Endothelial cell of umbilical vein (primary cell): ENCODE measurements around the gene PCGF2. TPM values are rescaled to one million over a fixed set of nuclear protein-coding genes. Genes with fewer than 3 reads are reported as not detected.

Source experiments
- BruUV-seq: library from RNA; stranded (reverse); fragments of 400-500 nt; replicated peaks from 2 replicates; lab custom pipeline; 2021; lab: Mats Ljungman, UMichigan
- CTCF ChIA-PET: fragments of 300-600, 350-600 bp; sonication (Branson Sonifier 250); formaldehyde crosslinking; loops from one replicate; lab custom pipeline; 2021; ENCODE audit warnings: antibody characterized with exemption, inconsistent platforms; lab: Charles Lee
- POLR2A ChIA-PET: fragments of 300-600, 350-600 bp; sonication (Branson Sonifier 250); formaldehyde crosslinking; loops from one replicate; lab custom pipeline; 2021; ENCODE audit warnings: antibody characterized with exemption, inconsistent platforms; lab: Charles Lee
- DNase-seq: peaks from one replicate; pipeline ENCODE4 v3.0.0-alpha.2; 2011; ENCODE audit warnings: low read depth, low spot score
- FAIRE-seq: peaks from 2 replicates; lab custom pipeline; 2011; peaks lifted over from hg19 to GRCh38; lab: Jason Lieb, UNC
- H2AFZ ChIP-seq: 2 replicates; pipeline ENCODE4 v1.6.0; 2012; ENCODE audit warnings: low read depth, low read length, control low read depth, inconsistent platforms
- H3K27ac ChIP-seq: 2 replicates; pipeline ENCODE4 v1.5.1; 2011; ENCODE audit warnings: low read depth, mild to moderate bottlenecking, control low read depth, low read length, moderate library complexity; ENCODE audit not compliant: insufficient read depth
- H3K27me3 ChIP-seq, 2 experiments: 2 replicates each; pipeline versions ENCODE4 v1.6.0 to v1.6.1; 2011; ENCODE audit warnings: low read length in 2 of 2, mixed read lengths in 1 of 2; ENCODE audit not compliant: control insufficient read depth in 2 of 2, insufficient read depth in 2 of 2
- H3K36me3 ChIP-seq, 2 experiments: 2 replicates in 1 of 2; 3 replicates in 1 of 2; pipeline ENCODE4 v1.5.1; 2011; ENCODE audit warnings: low read length in 2 of 2, mild to moderate bottlenecking in 1 of 2, moderate library complexity in 1 of 2; ENCODE audit not compliant: control insufficient read depth in 2 of 2, insufficient read depth in 2 of 2; ENCODE audit errors: extremely low read depth in 1 of 2
- H3K4me1 ChIP-seq: 3 replicates; pipeline ENCODE4 v1.5.1; 2011; ENCODE audit warnings: mild to moderate bottlenecking, low read length; ENCODE audit not compliant: control insufficient read depth, insufficient read depth; ENCODE audit errors: extremely low read depth
- H3K4me2 ChIP-seq: 2 replicates; pipeline ENCODE4 v1.6.1; 2011; ENCODE audit warnings: low read length, control low read depth, mixed read lengths; ENCODE audit not compliant: insufficient read depth
- H3K4me3 ChIP-seq, 3 experiments: fragments of 200-600 bp in 1 of 3; sonication (generic), shearing (Covaris generic) in 1 of 3; replicated peaks in 1 of 3; 2 replicates each; pipeline ENCODE4 v1.5.1; 2011 to 2016; ENCODE audit warnings: control low read depth in 3 of 3, low read length in 3 of 3, mild to moderate bottlenecking in 2 of 3, inconsistent platforms in 1 of 3, low read depth in 1 of 3, moderate library complexity in 1 of 3; ENCODE audit not compliant: insufficient read depth in 1 of 3
- H3K79me2 ChIP-seq: 2 replicates; pipeline ENCODE4 v1.6.0; 2012; ENCODE audit warnings: low read length, inconsistent platforms; ENCODE audit not compliant: control insufficient read depth, insufficient read depth
- H3K9ac ChIP-seq: replicated peaks from 2 replicates; pipeline ENCODE3; 2011; ENCODE audit warnings: low read length, control low read depth; ENCODE audit not compliant: insufficient read depth; ENCODE audit errors: extremely low read depth
- H3K9me1 ChIP-seq: replicated peaks from 3 replicates; pipeline ENCODE4 v1.6.0; 2011; ENCODE audit warnings: mild to moderate bottlenecking, low read length; ENCODE audit not compliant: control insufficient read depth, insufficient read depth; ENCODE audit errors: extremely low read depth
- H3K9me3 ChIP-seq: replicated peaks from 2 replicates; pipeline ENCODE4 v1.5.1; 2012; ENCODE audit warnings: low read length, inconsistent platforms; ENCODE audit not compliant: control insufficient read depth, insufficient read depth
- H4K20me1 ChIP-seq: replicated peaks from 2 replicates; pipeline ENCODE3; 2011; ENCODE audit warnings: mild to moderate bottlenecking, low read length; ENCODE audit not compliant: control insufficient read depth, insufficient read depth; ENCODE audit errors: extremely low read depth
- EZH2 ChIP-seq: IDR thresholded peaks from 2 replicates; pipeline ENCODE4 v1.6.1; 2012; ENCODE audit warnings: borderline replicate concordance, low read depth, mild to moderate bottlenecking, moderate library complexity, low read length, inconsistent platforms; ENCODE audit not compliant: severe bottlenecking
- FOS ChIP-seq: IDR thresholded peaks from 2 replicates; pipeline ENCODE4 v1.6.1; 2011; ENCODE audit warnings: mild to moderate bottlenecking, low read length, moderate library complexity, borderline replicate concordance; ENCODE audit not compliant: insufficient read depth
- GATA2 ChIP-seq: IDR thresholded peaks from 2 replicates; pipeline ENCODE4 v1.7.0; 2011; ENCODE audit warnings: low read depth, mild to moderate bottlenecking, moderate library complexity, mixed read lengths, low read length; ENCODE audit not compliant: insufficient read length, insufficient read depth
- MAX ChIP-seq: IDR thresholded peaks from 2 replicates; pipeline ENCODE4 v1.6.1; 2011; ENCODE audit not compliant: insufficient read depth, insufficient read length
- POLR2A ChIP-seq: IDR thresholded peaks from 2 replicates; pipeline ENCODE4 v1.6.1; 2012; ENCODE audit warnings: low read depth, mild to moderate bottlenecking, control low read depth, low read length
- dilution Hi-C: fragments of 300-500 bp; cut with MboI; formaldehyde crosslinking; loops from one replicate; pipeline ENCODE4 v1.15.0; 2019; ENCODE audit warnings: low sequenced_read_pairs; ENCODE audit not compliant: extremely low pct_ligation_motif_present
- intact Hi-C: fragments of 100-400 bp; cut with micrococcal nuclease; formaldehyde crosslinking; loops from one replicate; pipeline ENCODE4 v1.10.0; 2022
- polyA plus RNA-seq, 4 experiments: library from polyadenylated mRNA; depleted of rRNA in 3 of 4; stranded (reverse) in 3 of 4; unstranded in 1 of 4; fragments of >200 nt; gene quantifications; 2 replicates each; pipeline versions ENCODE4 v1.2.1 to v1.2.3, GENCODE V29; 2011 to 2012; ENCODE audit warnings: missing spikeins in 1 of 4
- total RNA-seq: library from RNA; stranded (reverse); gene quantifications from 2 replicates; pipeline ENCODE4 v1.2.3, GENCODE V29; 2021

Gene PCGF2
- total and polyA plus RNA-seq, 2 donors (not counting 3 experiments of a cell fraction or from before 2014, with no cell fraction given): 39.8 to 78.4 TPM

GRCh38 chr17:38710604-38710962 lies 37.6 kb downstream of the PCGF2 start:
- no peaks in the 10 kb centered on the region for H4K20me1 ChIP-seq
- CTCF ChIA-PET: interaction anchor here (0.6 to 2.1 kb wide), 5 partner anchors 12 to 34 kb away, joined by 3 to 10 read pairs (median 3); no protein-coding TSS in a partner anchor
- no peaks in the 10 kb centered on the region for H3K9me3 ChIP-seq
- H3K4me3 ChIP-seq: no peak overlapping the region
- dilution Hi-C loops (no loop called here), intact Hi-C loops (no loop called here)
- H3K4me1 ChIP-seq: peaks cover 12% of the 10 kb centered on the region
- TF ChIP-seq EZH2 (no peak), POLR2A (no peak)
- H2AFZ ChIP-seq: no peak overlapping the region
- DNase-seq (no peak), FAIRE-seq (no peak)
- POLR2A ChIA-PET: no interaction called here
- H3K9ac ChIP-seq: no peak overlapping the region
- no peaks in the 10 kb centered on the region for H3K27me3 ChIP-seq
- no peak overlapping the region for H3K4me2 ChIP-seq
- H3K27ac ChIP-seq: no peak overlapping the region
- H3K79me2 ChIP-seq: peaks cover 16% of the 10 kb centered on the region
- no TSS peak for BruUV-seq
- no peaks in the 10 kb centered on the region for H3K9me1 ChIP-seq
- peaks cover 0 to 30% of the 10 kb centered on the region in 2 experiments for H3K36me3 ChIP-seq

DNA sequence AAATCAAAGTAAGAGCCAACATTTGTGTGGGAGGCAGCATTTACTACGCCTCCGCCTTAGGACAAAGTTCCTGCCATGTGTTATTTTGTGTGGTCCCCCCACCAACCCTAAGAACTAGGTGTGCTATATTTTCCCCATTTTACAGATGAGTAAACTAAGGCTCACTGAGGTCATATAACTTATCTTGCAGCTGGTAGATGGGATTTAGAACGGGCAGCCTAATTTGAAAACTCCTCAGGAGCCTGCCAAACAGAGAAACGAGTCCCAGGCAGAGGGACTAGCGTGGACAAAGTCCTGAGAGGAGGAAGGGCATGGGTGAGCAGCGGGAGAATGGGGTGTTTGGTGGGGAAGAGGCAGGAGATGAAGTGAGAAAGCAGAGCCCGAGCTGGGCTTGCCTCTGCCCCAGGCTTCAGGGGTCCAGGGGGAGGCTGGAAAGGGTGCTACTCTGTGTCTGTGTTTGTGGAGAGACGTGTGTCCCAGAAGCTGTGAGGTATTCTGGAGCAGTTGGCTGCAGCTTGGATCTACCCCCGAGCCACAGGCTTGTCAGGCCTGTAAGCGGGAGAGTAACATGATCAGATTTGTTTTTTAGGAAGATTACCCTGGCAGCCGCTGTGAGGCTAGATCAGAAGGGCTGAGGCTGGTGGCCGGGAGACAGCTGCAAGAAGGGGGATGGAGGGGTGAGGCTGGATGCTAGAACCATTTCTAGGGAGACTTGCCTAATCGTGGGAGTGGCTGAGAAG lies 38.1 kb downstream of the PCGF2 start:
- no peaks in the 10 kb centered on the region for H3K9me1 ChIP-seq
- no peak for FAIRE-seq
- no peak for DNase-seq
- no peaks in the 10 kb centered on the region for H3K27me3 ChIP-seq
- BruUV-seq: no TSS peak
- H3K4me2 ChIP-seq: no peak overlapping the region
- intact Hi-C loops: no loop called here
- H3K9ac ChIP-seq: no peak overlapping the region
- no peaks in the 10 kb centered on the region for H3K9me3 ChIP-seq
- H3K36me3 ChIP-seq: peaks cover 0 to 29% of the 10 kb centered on the region in 2 experiments
- H2AFZ ChIP-seq: no peak overlapping the region
- ChIA-PET POLR2A (no interaction called here), CTCF (interaction anchor here (0.6 to 2.1 kb wide), 5 partner anchors 18 to 38 kb away, joined by 3 to 10 read pairs (median 3); no protein-coding TSS in a partner anchor)
- H4K20me1 ChIP-seq: no peaks in the 10 kb centered on the region
- dilution Hi-C loops: no loop called here
- H3K4me1 ChIP-seq: peaks cover 12% of the 10 kb centered on the region
- peaks cover 16% of the 10 kb centered on the region for H3K79me2 ChIP-seq
- TF ChIP-seq FOS (no peak), GATA2 (no peak), MAX (no peak)
- no peak overlapping the region for H3K27ac ChIP-seq
- H3K4me3 ChIP-seq: no peak overlapping the region
